ENCODE measurements around the gene KLRK1. TPM values are rescaled to one million over a fixed set of nuclear protein-coding genes. Genes with fewer than 3 reads are reported as not detected.

Gene KLRK1
- total RNA-seq, 1 experiment from 2014 or later, result not detected

DNA sequence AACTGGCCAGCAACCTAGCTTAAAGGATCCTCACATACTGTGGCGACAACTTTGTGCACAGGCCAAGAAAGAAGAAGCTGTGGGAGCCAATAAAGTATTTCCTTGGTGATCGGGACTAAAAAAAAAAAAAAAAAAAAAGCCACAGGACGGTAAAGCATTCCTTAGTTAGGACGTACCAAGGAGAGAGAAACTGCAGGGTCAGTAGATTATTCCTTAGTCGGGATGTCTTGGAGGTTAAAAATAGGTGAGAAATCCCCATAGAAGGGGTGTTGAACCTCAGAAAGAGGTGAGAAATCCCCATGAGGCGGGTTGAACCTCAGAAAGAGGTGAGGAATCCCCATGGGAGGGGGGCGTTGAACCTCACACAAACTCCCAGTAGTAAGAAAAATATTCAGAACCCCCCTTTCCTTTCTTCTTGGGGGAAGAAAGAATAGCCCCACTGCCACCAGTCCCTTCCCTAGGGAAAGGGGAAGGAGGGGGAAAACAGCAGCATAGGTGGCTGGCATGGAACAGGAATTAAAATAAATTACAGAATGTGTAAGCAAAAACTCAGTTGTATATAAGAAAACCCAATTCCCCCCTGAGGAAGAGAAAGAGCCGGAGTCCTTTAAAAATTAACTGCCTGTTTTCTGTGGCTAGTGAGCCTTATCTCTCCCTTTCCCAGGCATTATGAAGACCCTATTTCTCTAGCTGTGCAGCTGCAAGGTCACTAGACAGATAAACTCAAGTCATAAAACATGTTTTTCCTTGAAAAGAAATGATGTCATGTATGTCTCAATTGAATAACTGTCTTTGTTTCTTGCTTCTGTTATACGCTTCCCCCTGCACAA lies 26.8 kb downstream of the KLRK1 start:
- intact Hi-C loops (cut with micrococcal nuclease; ENCODE audit: unreplicated experiment), result loop anchor here (10.0 kb wide), 2 partner anchors 128 to 312 kb away; partner anchors contain the start of gene STYK1
- no peaks in the 10 kb centered on the region for H3K27me3 Mint-ChIP-seq (ENCODE audit: unreplicated experiment)
- TF ChIP-seq, protein P1, sequence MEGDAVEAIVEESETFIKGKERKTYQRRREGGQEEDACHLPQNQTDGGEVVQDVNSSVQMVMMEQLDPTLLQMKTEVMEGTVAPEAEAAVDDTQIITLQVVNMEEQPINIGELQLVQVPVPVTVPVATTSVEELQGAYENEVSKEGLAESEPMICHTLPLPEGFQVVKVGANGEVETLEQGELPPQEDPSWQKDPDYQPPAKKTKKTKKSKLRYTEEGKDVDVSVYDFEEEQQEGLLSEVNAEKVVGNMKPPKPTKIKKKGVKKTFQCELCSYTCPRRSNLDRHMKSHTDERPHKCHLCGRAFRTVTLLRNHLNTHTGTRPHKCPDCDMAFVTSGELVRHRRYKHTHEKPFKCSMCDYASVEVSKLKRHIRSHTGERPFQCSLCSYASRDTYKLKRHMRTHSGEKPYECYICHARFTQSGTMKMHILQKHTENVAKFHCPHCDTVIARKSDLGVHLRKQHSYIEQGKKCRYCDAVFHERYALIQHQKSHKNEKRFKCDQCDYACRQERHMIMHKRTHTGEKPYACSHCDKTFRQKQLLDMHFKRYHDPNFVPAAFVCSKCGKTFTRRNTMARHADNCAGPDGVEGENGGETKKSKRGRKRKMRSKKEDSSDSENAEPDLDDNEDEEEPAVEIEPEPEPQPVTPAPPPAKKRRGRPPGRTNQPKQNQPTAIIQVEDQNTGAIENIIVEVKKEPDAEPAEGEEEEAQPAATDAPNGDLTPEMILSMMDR (IDR thresholded peaks at IDR 0.05; ENCODE audit: unreplicated experiment), result no peak
- DNase-seq, result no peak
- H3K9me3 Mint-ChIP-seq (ENCODE audit: low read depth, unreplicated experiment), result no peaks in the 10 kb centered on the region
- H3K4me3 Mint-ChIP-seq (ENCODE audit: low read depth, unreplicated experiment), result no peak overlapping the region
- no peak overlapping the region for H3K27ac Mint-ChIP-seq (ENCODE audit: unreplicated experiment)
- no TSS peak for BruUV-seq (replicated peaks)
- peaks cover 39% of the 10 kb centered on the region for H3K4me1 Mint-ChIP-seq (ENCODE audit: low read depth, unreplicated experiment)
- H3K36me3 Mint-ChIP-seq (ENCODE audit: insufficient read depth, unreplicated experiment), result peaks cover 14% of the 10 kb centered on the region
- CTCF ChIA-PET, result interaction anchor here (0.6 kb wide), 1 partner anchor 120 kb away, joined by 5 read pairs; no protein-coding TSS in a partner anchor

DNA sequence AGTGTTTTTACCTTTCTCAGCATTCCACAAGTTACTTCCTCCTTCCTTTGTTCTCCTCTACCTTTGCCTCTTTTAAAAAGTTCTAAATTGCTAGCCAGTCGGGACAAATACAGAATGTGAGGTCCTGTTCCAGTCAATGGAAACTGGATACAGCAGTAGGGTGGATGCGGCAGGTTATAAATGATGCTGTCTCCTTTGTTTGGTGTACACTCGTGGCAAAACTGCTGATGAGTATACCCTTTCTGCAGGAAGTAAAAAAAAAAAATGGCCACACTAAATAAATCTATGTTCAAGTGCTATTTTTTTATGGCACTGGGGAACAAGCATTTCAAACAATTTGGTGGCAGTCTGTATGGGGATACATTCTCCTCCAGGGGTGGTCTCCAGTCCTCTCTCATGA lies 27.5 kb downstream of the KLRK1 start:
- DNase-seq, result no peak
- TF ChIP-seq, protein P1 (IDR thresholded peaks at IDR 0.05; ENCODE audit: unreplicated experiment), result no peak
- Mint-ChIP-seq H3K4me3 (ENCODE audit: low read depth, unreplicated experiment) (no peak overlapping the region), H3K9me3 (ENCODE audit: low read depth, unreplicated experiment) (no peaks in the 10 kb centered on the region), H3K27ac (ENCODE audit: unreplicated experiment) (no peak overlapping the region), H3K4me1 (ENCODE audit: low read depth, unreplicated experiment) (peaks cover 34% of the 10 kb centered on the region), H3K27me3 (ENCODE audit: unreplicated experiment) (no peaks in the 10 kb centered on the region), H3K36me3 (ENCODE audit: insufficient read depth, unreplicated experiment) (peaks cover 14% of the 10 kb centered on the region)
- CTCF ChIA-PET, result interaction anchor here (0.6 kb wide), 1 partner anchor 119 kb away, joined by 5 read pairs; no protein-coding TSS in a partner anchor
- BruUV-seq (replicated peaks), result no TSS peak
- intact Hi-C loops (cut with micrococcal nuclease; ENCODE audit: unreplicated experiment), result loop anchor here (10.0 kb wide), 2 partner anchors 128 to 312 kb away; partner anchors contain the start of gene STYK1

DNA sequence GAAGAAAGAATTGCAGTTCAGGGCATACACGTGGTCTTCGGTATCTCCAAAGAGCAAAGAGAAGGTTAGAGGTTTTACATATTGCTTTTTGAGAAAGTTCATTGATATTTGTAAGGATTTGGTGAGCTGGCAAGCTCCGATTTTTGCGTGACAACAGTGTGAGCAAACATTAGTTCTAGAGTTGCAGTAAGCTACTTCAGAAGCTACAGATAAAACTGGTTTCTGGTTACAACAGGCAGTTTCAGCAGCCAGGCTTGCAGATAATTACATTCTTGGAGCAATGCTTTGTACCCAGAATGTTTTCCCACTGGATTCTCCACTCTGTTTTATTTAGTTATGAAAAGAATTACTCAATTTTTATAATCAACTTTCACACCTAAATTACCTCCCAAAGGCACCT lies 28.2 kb downstream of the KLRK1 start:
- Mint-ChIP-seq H3K9me3 (ENCODE audit: low read depth, unreplicated experiment) (no peaks in the 10 kb centered on the region), H3K36me3 (ENCODE audit: insufficient read depth, unreplicated experiment) (peaks cover 14% of the 10 kb centered on the region), H3K27me3 (ENCODE audit: unreplicated experiment) (no peaks in the 10 kb centered on the region), H3K4me1 (ENCODE audit: low read depth, unreplicated experiment) (peaks cover 34% of the 10 kb centered on the region), H3K4me3 (ENCODE audit: low read depth, unreplicated experiment) (peak overlapping the region; percentile 48), H3K27ac (ENCODE audit: unreplicated experiment) (no peak overlapping the region)
- CTCF ChIA-PET, result no interaction called here
- intact Hi-C loops (cut with micrococcal nuclease; ENCODE audit: unreplicated experiment), result loop anchor here (2.0 to 10.0 kb wide), 3 partner anchors 33 to 313 kb away; partner anchors contain the start of gene STYK1
- DNase-seq, result no peak
- TF ChIP-seq, protein P1 (IDR thresholded peaks at IDR 0.05; ENCODE audit: unreplicated experiment), result no peak
- no TSS peak for BruUV-seq (replicated peaks)

DNA sequence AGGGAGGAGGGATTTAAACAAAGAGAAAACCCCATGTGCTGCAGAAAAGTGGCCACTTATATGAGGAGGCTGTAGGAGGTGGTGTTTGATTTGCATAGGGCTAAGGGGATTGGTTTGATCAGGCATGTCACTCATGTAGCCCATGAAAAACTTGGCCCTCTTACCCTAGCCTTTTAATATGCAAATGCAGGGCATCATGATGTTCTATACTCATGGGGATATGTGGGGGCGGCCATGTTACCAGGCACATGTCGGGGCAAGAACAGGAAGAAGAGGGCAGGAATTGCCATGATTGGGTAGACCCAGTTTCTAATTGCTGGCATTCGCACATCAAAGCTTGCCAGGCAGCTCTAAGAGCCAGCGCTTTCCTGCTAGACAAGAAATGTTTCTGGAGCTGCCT lies 28.8 kb downstream of the KLRK1 start:
- H3K4me1 Mint-ChIP-seq (ENCODE audit: low read depth, unreplicated experiment), result peaks cover 34% of the 10 kb centered on the region
- no peaks in the 10 kb centered on the region for H3K27me3 Mint-ChIP-seq (ENCODE audit: unreplicated experiment)
- no TSS peak for BruUV-seq (replicated peaks)
- H3K36me3 Mint-ChIP-seq (ENCODE audit: insufficient read depth, unreplicated experiment), result peaks cover 14% of the 10 kb centered on the region
- TF ChIP-seq, protein P1 (IDR thresholded peaks at IDR 0.05; ENCODE audit: unreplicated experiment), result no peak
- DNase-seq, result peak; percentile 54
- peak overlapping the region; percentile 48 for H3K4me3 Mint-ChIP-seq (ENCODE audit: low read depth, unreplicated experiment)
- intact Hi-C loops (cut with micrococcal nuclease; ENCODE audit: unreplicated experiment), result loop anchor here (2.0 to 10.0 kb wide), 3 partner anchors 34 to 314 kb away; partner anchors contain the start of gene STYK1
- H3K27ac Mint-ChIP-seq (ENCODE audit: unreplicated experiment), result no peak overlapping the region
- CTCF ChIA-PET, result interaction anchor here (0.5 kb wide), 1 partner anchor 24 kb away, joined by 4 read pairs; no protein-coding TSS in a partner anchor
- no peaks in the 10 kb centered on the region for H3K9me3 Mint-ChIP-seq (ENCODE audit: low read depth, unreplicated experiment)
